Kidney glomerular epithelial cell (primary cell): ENCODE data around the gene KIF13A.
"Not testable (repeated sequence)": the region's sequence is repeated elsewhere in the genome, so short reads cannot be mapped to it uniquely, and the experiment has no call there.

Experiments used
- DNase-seq: peaks from one replicate; lab custom pipeline; 2025; lab: John Stamatoyannopoulos, UW

Gene KIF13A

GRCh38 chr6:17899491-17899890 is 87.9 kb downstream of the KIF13A start:
- no peak for DNase-seq

GRCh38 chr6:17897681-17898080 is 89.8 kb downstream of the KIF13A start:
- DNase-seq, result no peak

- DNase-seq, result no peak
Observed at GRCh38 chr6:17894905-17895304, 92.5 kb downstream of the KIF13A start.

GRCh38 chr6:17894191-17894590 is 93.2 kb downstream of the KIF13A start:
- no peak for DNase-seq

- no peak for DNase-seq
Observed at GRCh38 chr6:17892097-17892686, 95.2 kb downstream of the KIF13A start.

GRCh38 chr6:17890309-17890708 is 97.1 kb downstream of the KIF13A start:
- no peak for DNase-seq

GRCh38 chr6:17889777-17890176 is 97.7 kb downstream of the KIF13A start:
- not testable (repeated sequence) for DNase-seq

- no peak for DNase-seq
Observed at GRCh38 chr6:17886891-17887290, 100.5 kb downstream of the KIF13A start.

- DNase-seq, result no peak
Observed at GRCh38 chr6:17885889-17886576, 101.4 kb downstream of the KIF13A start.

GRCh38 chr6:17884498-17885478 is 102.6 kb downstream of the KIF13A start:
- DNase-seq, result no peak

GRCh38 chr6:17883665-17884497 is 103.6 kb downstream of the KIF13A start:
- no peak for DNase-seq

GRCh38 chr6:17881085-17881858 is 106.2 kb downstream of the KIF13A start:
- no peak for DNase-seq

GRCh38 chr6:17879184-17879583 is 108.3 kb downstream of the KIF13A start:
- DNase-seq, result no peak

- DNase-seq, result no peak
Observed at GRCh38 chr6:17878734-17879133, 108.7 kb downstream of the KIF13A start.

GRCh38 chr6:17877895-17878440 is 109.5 kb downstream of the KIF13A start:
- no peak for DNase-seq

- DNase-seq, result no peak
Observed at GRCh38 chr6:17877196-17877894, 110.1 kb downstream of the KIF13A start.

- DNase-seq, result no peak
Observed at GRCh38 chr6:17874753-17875152, 112.7 kb downstream of the KIF13A start.

GRCh38 chr6:17872908-17873307 is 114.5 kb downstream of the KIF13A start:
- DNase-seq, result no peak

- DNase-seq, result no peak
Observed at GRCh38 chr6:17871836-17872235, 115.6 kb downstream of the KIF13A start.

GRCh38 chr6:17871189-17871519 is 116.3 kb downstream of the KIF13A start:
- no peak for DNase-seq
